Fibroblast of mammary gland (primary cell): ENCODE data around the gene TMEM192.

Source experiments
- DNase-seq: peaks from one replicate; pipeline ENCODE4 v3.0.0-alpha.2; 2010; ENCODE audit warnings: low read depth
- H3K4me3 ChIP-seq: 2 replicates; pipeline ENCODE4 v1.5.1; 2011; ENCODE audit warnings: low read depth, mild to moderate bottlenecking, low read length, moderate library complexity; ENCODE audit not compliant: control insufficient read depth
- CTCF ChIP-seq: conservative IDR thresholded peaks from 2 replicates; pipeline ENCODE4 v1.5.1; 2011; ENCODE audit warnings: low read depth, low read length, inconsistent platforms; ENCODE audit not compliant: control insufficient read depth, insufficient read depth

The TMEM192 gene

GRCh38 chr4:165112368-165113121 lies at the start of gene TMEM192:
TMEM192 (minus strand) TSS chr4:165112860; CDS start chr4:165112773, 87 bp downstream.
- no peak for TF ChIP-seq CTCF
- H3K4me3 ChIP-seq = peak within 1 kb of the TSS; percentile 81
- DNase-seq = peak; percentile 82

- DNase-seq = no peak
- TF ChIP-seq CTCF = no peak
- no peak overlapping the region for H3K4me3 ChIP-seq
Measured at GRCh38 chr4:165158762-165159161, 46.1 kb upstream of the TMEM192 start.

- TF ChIP-seq CTCF = no peak
- DNase-seq = no peak
- no peak overlapping the region for H3K4me3 ChIP-seq
Measured at GRCh38 chr4:165156906-165157305, 44.2 kb upstream of the TMEM192 start.

- TF ChIP-seq CTCF = no peak
- H3K4me3 ChIP-seq = no peak overlapping the region
- DNase-seq = no peak
Measured at GRCh38 chr4:165154482-165154881, 41.8 kb upstream of the TMEM192 start.

- DNase-seq = peak; percentile 65
- TF ChIP-seq CTCF = no peak
Measured at GRCh38 chr4:165152527-165152926, 39.9 kb upstream of the TMEM192 start.

GRCh38 chr4:165151734-165152133 lies 39.1 kb upstream of the TMEM192 start:
- H3K4me3 ChIP-seq = no peak overlapping the region
- TF ChIP-seq CTCF = no peak
- peak; percentile 54 for DNase-seq

More at GRCh38 chr4:165152527-165152926, 39.9 kb upstream of the TMEM192 start:
- H3K4me3 ChIP-seq = no peak overlapping the region
